Stimulated activated CD8-positive, alpha-beta memory T cell treated with anti-CD3 and anti-CD28 coated beads, Interleukin-4, amount 100 ng/mL, for 4 hours (primary cell): Measurements from ENCODE around the gene PPP1R1B.

Experiments
- DNase-seq, 2 donors: peaks; one replicate each; pipeline ENCODE4 v3.0.0-alpha.2; 2020; ENCODE audit warnings: low read depth in 2 of 2, low spot score in 1 of 2

The PPP1R1B gene

GRCh38 chr17:39666231-39666600 is 39.5 kb downstream of the PPP1R1B start:
- no peak for DNase-seq

GRCh38 chr17:39666601-39667261 is 40.0 kb downstream of the PPP1R1B start:
- DNase-seq, result no peak

GRCh38 chr17:39667262-39667944 is 40.7 kb downstream of the PPP1R1B start:
- no peak for DNase-seq

GRCh38 chr17:39667945-39668924 is 41.5 kb downstream of the PPP1R1B start, which contains the start of gene PNMT:
Gene PNMT (plus strand): TSS chr17:39668453. CDS start chr17:39668476, 23 bp downstream.
- DNase-seq, result peak in 1 of 2 donors; percentile 40

- no peak for DNase-seq
These were observed 43.4 kb downstream of the PPP1R1B start for GRCh38 chr17:39669897-39670735.

- no peak for DNase-seq
These were observed 44.0 kb downstream of the PPP1R1B start for GRCh38 chr17:39670746-39671145.

GRCh38 chr17:39671651-39672521 is 45.1 kb downstream of the PPP1R1B start:
- DNase-seq, result no peak

GRCh38 chr17:39672522-39673334 is 46.0 kb downstream of the PPP1R1B start:
- no peak for DNase-seq

- DNase-seq, result no peak
These were observed 46.8 kb downstream of the PPP1R1B start for GRCh38 chr17:39673335-39674081.

- DNase-seq, result no peak
These were observed 47.4 kb downstream of the PPP1R1B start for GRCh38 chr17:39674179-39674578.

GRCh38 chr17:39674702-39675389 is 48.1 kb downstream of the PPP1R1B start:
- DNase-seq, result no peak

- DNase-seq, result no peak
These were observed 48.8 kb downstream of the PPP1R1B start for GRCh38 chr17:39675390-39676082.

GRCh38 chr17:39676198-39676819 is 49.6 kb downstream of the PPP1R1B start:
- no peak for DNase-seq

- no peak for DNase-seq
These were observed 50.3 kb downstream of the PPP1R1B start for GRCh38 chr17:39677072-39677471.

- no peak for DNase-seq
These were observed 51.0 kb downstream of the PPP1R1B start for GRCh38 chr17:39677542-39678339.
